ENCODE measurements around the gene SGSM2. TPM values are rescaled to one million over a fixed set of nuclear protein-coding genes. Genes with fewer than 3 reads are reported as not detected.
A peak's percentile ranks its signal among the peaks of the same experiment; 100 is the strongest.

SGSM2 gene
- total and polyA plus RNA-seq, 4 donors, result 5.5 to 17.5 (median 12.4) TPM

- no peaks in the 10 kb centered on the region for H3K9me3 ChIP-seq (ENCODE audit: control insufficient read depth in 4 of 4, low read length in 3 of 4)
- peak overlapping the region; percentile 27 to 60 for H3K27ac ChIP-seq (ENCODE audit: low read depth in 1 of 2, low read length in 2 of 2)
- TF ChIP-seq RAD21 (IDR thresholded peaks at IDR 0.05), result no peak
- no peak for TF ChIP-seq HNF4A (conservative IDR thresholded peaks at IDR 0.05)
- TF ChIP-seq TAF1 (conservative IDR thresholded peaks at IDR 0.05), result no peak
- TF ChIP-seq, protein P1, sequence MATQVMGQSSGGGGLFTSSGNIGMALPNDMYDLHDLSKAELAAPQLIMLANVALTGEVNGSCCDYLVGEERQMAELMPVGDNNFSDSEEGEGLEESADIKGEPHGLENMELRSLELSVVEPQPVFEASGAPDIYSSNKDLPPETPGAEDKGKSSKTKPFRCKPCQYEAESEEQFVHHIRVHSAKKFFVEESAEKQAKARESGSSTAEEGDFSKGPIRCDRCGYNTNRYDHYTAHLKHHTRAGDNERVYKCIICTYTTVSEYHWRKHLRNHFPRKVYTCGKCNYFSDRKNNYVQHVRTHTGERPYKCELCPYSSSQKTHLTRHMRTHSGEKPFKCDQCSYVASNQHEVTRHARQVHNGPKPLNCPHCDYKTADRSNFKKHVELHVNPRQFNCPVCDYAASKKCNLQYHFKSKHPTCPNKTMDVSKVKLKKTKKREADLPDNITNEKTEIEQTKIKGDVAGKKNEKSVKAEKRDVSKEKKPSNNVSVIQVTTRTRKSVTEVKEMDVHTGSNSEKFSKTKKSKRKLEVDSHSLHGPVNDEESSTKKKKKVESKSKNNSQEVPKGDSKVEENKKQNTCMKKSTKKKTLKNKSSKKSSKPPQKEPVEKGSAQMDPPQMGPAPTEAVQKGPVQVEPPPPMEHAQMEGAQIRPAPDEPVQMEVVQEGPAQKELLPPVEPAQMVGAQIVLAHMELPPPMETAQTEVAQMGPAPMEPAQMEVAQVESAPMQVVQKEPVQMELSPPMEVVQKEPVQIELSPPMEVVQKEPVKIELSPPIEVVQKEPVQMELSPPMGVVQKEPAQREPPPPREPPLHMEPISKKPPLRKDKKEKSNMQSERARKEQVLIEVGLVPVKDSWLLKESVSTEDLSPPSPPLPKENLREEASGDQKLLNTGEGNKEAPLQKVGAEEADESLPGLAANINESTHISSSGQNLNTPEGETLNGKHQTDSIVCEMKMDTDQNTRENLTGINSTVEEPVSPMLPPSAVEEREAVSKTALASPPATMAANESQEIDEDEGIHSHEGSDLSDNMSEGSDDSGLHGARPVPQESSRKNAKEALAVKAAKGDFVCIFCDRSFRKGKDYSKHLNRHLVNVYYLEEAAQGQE (IDR thresholded peaks at IDR 0.05), result no peak
- TF ChIP-seq, protein P2, sequence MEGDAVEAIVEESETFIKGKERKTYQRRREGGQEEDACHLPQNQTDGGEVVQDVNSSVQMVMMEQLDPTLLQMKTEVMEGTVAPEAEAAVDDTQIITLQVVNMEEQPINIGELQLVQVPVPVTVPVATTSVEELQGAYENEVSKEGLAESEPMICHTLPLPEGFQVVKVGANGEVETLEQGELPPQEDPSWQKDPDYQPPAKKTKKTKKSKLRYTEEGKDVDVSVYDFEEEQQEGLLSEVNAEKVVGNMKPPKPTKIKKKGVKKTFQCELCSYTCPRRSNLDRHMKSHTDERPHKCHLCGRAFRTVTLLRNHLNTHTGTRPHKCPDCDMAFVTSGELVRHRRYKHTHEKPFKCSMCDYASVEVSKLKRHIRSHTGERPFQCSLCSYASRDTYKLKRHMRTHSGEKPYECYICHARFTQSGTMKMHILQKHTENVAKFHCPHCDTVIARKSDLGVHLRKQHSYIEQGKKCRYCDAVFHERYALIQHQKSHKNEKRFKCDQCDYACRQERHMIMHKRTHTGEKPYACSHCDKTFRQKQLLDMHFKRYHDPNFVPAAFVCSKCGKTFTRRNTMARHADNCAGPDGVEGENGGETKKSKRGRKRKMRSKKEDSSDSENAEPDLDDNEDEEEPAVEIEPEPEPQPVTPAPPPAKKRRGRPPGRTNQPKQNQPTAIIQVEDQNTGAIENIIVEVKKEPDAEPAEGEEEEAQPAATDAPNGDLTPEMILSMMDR (IDR thresholded peaks at IDR 0.05; ENCODE audit: low read depth, low read length, missing input control), result no peak
- no peak for TF ChIP-seq RXRA (IDR thresholded peaks at IDR 0.05)
- TF ChIP-seq, protein P3, sequence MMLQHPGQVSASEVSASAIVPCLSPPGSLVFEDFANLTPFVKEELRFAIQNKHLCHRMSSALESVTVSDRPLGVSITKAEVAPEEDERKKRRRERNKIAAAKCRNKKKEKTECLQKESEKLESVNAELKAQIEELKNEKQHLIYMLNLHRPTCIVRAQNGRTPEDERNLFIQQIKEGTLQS (IDR thresholded peaks at IDR 0.05), result no peak
- no peak for TF ChIP-seq NR2F2 (IDR thresholded peaks at IDR 0.05)
- no peak for TF ChIP-seq FOXA1 (IDR thresholded peaks at IDR 0.05)
- TF ChIP-seq GABPA (IDR thresholded peaks at IDR 0.05 in 1 of 2, conservative IDR thresholded peaks at IDR 0.05 in 1 of 2), result no peak
- H3K36me3 ChIP-seq (ENCODE audit: control insufficient read depth in 4 of 4, insufficient read depth in 3 of 4, low read depth in 1 of 4, low read length in 3 of 4), result no peaks in the 10 kb centered on the region
- peaks cover 5 to 24% (median 14%) of the 10 kb centered on the region in 4 donors for H3K4me1 ChIP-seq (ENCODE audit: control insufficient read depth in 4 of 4, insufficient read depth in 4 of 4, low read length in 3 of 4)
- no peak overlapping the region for H3K4me3 ChIP-seq (ENCODE audit: low read depth in 1 of 3, low read length in 3 of 3)
- WGBS, result 82% methylated on average over 8 of the region's 8 CpGs
- DNase-seq (ENCODE audit: low spot score), result no peak
- H3K27me3 ChIP-seq (ENCODE audit: control insufficient read depth in 4 of 4, insufficient read depth in 4 of 4, low read length in 3 of 4), result no peaks in the 10 kb centered on the region
- H3K9ac ChIP-seq (ENCODE audit: low read depth in 1 of 2, low read length in 2 of 2), result no peak overlapping the region
Observed at GRCh38 chr17:2406271-2406902, 69.1 kb downstream of the SGSM2 start.

GRCh38 chr17:2406903-2407790 is 69.8 kb downstream of the SGSM2 start:
- no peak for DNase-seq (ENCODE audit: low spot score)
- WGBS, result 73% methylated on average over 15 of the region's 15 CpGs
- Histone ChIP-seq H3K9me3 (ENCODE audit: control insufficient read depth in 4 of 4, low read length in 3 of 4) (no peaks in the 10 kb centered on the region), H3K4me1 (ENCODE audit: control insufficient read depth in 4 of 4, insufficient read depth in 4 of 4, low read length in 3 of 4) (peaks cover 5 to 24% (median 14%) of the 10 kb centered on the region in 4 donors), H3K4me3 (ENCODE audit: low read depth in 1 of 3, low read length in 3 of 3) (no peak overlapping the region), H3K36me3 (ENCODE audit: control insufficient read depth in 4 of 4, insufficient read depth in 3 of 4, low read depth in 1 of 4, low read length in 3 of 4) (no peaks in the 10 kb centered on the region), H3K27ac (ENCODE audit: low read depth in 1 of 2, low read length in 2 of 2) (peak overlapping the region; percentile 27 to 60), H3K27me3 (ENCODE audit: control insufficient read depth in 4 of 4, insufficient read depth in 4 of 4, low read length in 3 of 4) (no peaks in the 10 kb centered on the region), H3K9ac (ENCODE audit: low read depth in 1 of 2, low read length in 2 of 2) (no peak overlapping the region)
- TF ChIP-seq EGR1 (IDR thresholded peaks at IDR 0.05; ENCODE audit: low read depth in 2 of 2) (no peak), NR2F2 (IDR thresholded peaks at IDR 0.05) (peak; percentile 78), GABPA (IDR thresholded peaks at IDR 0.05 in 1 of 2, conservative IDR thresholded peaks at IDR 0.05 in 1 of 2) (no peak), YY1 (IDR thresholded peaks at IDR 0.05) (no peak), HNF4G (IDR thresholded peaks at IDR 0.05) (no peak), FOXA2 (IDR thresholded peaks at IDR 0.05) (no peak), SP1 (IDR thresholded peaks at IDR 0.05) (peak; percentile 37), RXRA (IDR thresholded peaks at IDR 0.05) (no peak), HNF4A (conservative IDR thresholded peaks at IDR 0.05) (no peak), RAD21 (IDR thresholded peaks at IDR 0.05) (no peak), TAF1 (conservative IDR thresholded peaks at IDR 0.05) (no peak)
- TF ChIP-seq, protein P3 (IDR thresholded peaks at IDR 0.05), result no peak
- TF ChIP-seq, protein P2 (IDR thresholded peaks at IDR 0.05; ENCODE audit: low read depth, low read length, missing input control), result no peak
- TF ChIP-seq, protein P4, sequence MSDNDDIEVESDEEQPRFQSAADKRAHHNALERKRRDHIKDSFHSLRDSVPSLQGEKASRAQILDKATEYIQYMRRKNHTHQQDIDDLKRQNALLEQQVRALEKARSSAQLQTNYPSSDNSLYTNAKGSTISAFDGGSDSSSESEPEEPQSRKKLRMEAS (IDR thresholded peaks at IDR 0.05), result no peak
- TF ChIP-seq, protein P1 (IDR thresholded peaks at IDR 0.05), result no peak

All from liver (tissue), 9 donors.